Ishikawa (cell line): Measurements from ENCODE around the gene CORO2B.

Experiments used
- CEBPB ChIP-seq: IDR thresholded peaks from 2 replicates; pipeline ENCODE4 v1.6.1; 2012
- TCF12 ChIP-seq: IDR thresholded peaks from 2 replicates; pipeline ENCODE4 v1.6.1; 2012; ENCODE audit warnings: low read depth
- ZBTB7A ChIP-seq: IDR thresholded peaks from 2 replicates; pipeline ENCODE4 v1.6.1; 2012; ENCODE audit warnings: low read depth
- TF ChIP-seq, protein P1 (sequence below): IDR thresholded peaks from 2 replicates; pipeline ENCODE4 v1.6.1; 2012

DNA sequence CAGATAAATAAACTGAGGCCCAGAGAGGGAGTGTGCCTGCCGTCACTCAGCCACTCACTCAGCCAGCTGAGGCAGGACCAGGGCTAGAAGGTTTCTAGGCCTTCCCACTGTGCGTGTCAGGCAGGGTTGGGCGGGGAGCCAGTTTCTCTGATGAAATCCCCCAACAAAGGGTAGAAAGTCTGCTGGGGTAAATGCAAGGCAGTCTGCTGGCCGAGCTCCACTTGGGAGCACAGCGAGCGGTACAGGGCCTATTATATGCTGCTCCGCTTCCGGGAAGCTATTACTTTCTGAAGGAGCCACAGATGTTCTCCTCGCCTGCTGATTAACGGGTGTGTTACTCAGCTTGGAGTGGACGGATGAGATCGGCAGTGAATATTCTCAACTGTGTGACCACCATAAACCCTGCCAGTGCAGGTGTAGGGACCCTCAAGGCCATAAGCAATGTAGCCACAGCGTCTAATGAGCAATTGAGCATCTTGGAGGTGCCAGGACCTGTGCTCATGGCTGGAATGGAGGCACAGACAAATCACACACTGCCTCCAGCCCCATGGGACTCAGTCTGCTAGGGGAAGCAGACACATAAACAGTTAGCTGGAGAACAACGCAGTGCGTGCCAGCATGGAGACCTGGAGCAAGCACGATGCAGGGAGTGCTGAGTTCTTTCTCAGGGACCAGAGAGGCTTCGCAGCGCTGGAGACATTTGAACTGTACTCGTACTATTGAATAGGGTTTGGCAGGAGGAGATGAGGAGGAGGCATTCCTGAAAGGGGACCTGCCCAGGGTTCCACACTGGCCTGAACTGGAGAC lies 42.1 kb downstream of the CORO2B start:
- TF ChIP-seq, protein P1, sequence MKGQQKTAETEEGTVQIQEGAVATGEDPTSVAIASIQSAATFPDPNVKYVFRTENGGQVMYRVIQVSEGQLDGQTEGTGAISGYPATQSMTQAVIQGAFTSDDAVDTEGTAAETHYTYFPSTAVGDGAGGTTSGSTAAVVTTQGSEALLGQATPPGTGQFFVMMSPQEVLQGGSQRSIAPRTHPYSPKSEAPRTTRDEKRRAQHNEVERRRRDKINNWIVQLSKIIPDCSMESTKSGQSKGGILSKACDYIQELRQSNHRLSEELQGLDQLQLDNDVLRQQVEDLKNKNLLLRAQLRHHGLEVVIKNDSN, result no peak
- TF ChIP-seq CEBPB, result no peak
- TF ChIP-seq ZBTB7A, result no peak
- TF ChIP-seq TCF12, result no peak
